Pancreas (tissue), 10 donors: ENCODE measurements around the gene ARL4A. TPM values are rescaled to one million over a fixed set of nuclear protein-coding genes. Genes with fewer than 3 reads are reported as not detected.

Experiments used
- ATAC-seq, 4 donors: fragments of 200-7000 bp; cut with Tn5 transposase; one replicate each; pipeline versions ENCODE4 v1.8.0 to v1.9.1; 2020; ENCODE audit warnings: mild to moderate bottlenecking in 4 of 4, moderate library complexity in 4 of 4
- DNase-seq, 6 donors: peaks; one replicate each; pipeline ENCODE4 v3.0.0-alpha.2; 2020
- FAIRE-seq: peaks from 2 replicates; lab custom pipeline; 2012; peaks lifted over from hg19 to GRCh38; lab: Jason Lieb, UNC
- H3K27ac ChIP-seq, 4 donors: fragments of 200-600 bp; sonication (generic); 1 replicate in 3 of 4; 2 replicates in 1 of 4; pipeline versions ENCODE4 v1.5.0 to v1.8.0; 2020
- H3K27me3 ChIP-seq, 4 donors: fragments of 200-600 bp; one replicate each; pipeline ENCODE4 v1.8.0; 2021
- H3K36me3 ChIP-seq, 3 donors: fragments of 200-600 bp; sonication (generic) in 1 of 3; one replicate each; pipeline versions ENCODE4 v1.5.0 to v1.8.0; 2020 to 2021
- H3K4me1 ChIP-seq, 3 donors: fragments of 200-600 bp; one replicate each; pipeline ENCODE4 v1.8.0; 2021
- H3K4me3 ChIP-seq, 4 donors: fragments of 200-600 bp; sonication (generic) in 2 of 4; one replicate each; pipeline versions ENCODE4 v1.5.0 to v1.8.0; 2020 to 2021
- H3K9me3 ChIP-seq, 4 donors: fragments of 200-600 bp; one replicate each; pipeline ENCODE4 v1.8.0; 2021
- WGBS, 2 donors: extraction: QIAGEN DNeasy Blood & Tissue Kit; methylation state at CpG; one replicate each; pipeline ENCODE4 v1.1.7; 2013; 5-methylcytosine and 5-hydroxymethylcytosine counted together
- intact Hi-C, 3 donors: fragments of 100-400 bp; cut with DNase I; formaldehyde crosslinking; loops; one replicate each; pipeline versions ENCODE4 v1.11.1 to v1.14.2; 2022
- polyA plus RNA-seq, 2 donors: library from polyadenylated mRNA; stranded (reverse); fragments of 200-250 nt; gene quantifications; one replicate each; pipeline ENCODE4 v1.2.3, GENCODE V29; 2013
- total RNA-seq, 6 donors: library from RNA; stranded (reverse); fragmentation: NEBNext Ultra II Directional in 4 of 6; extraction: Animal tissue kit (Norgen Biotek cat#: 25700) in 4 of 6; gene quantifications; one replicate each; pipeline versions ENCODE4 v1.2.1 to v1.2.4, GENCODE V29; 2021 to 2023
- TF ChIP-seq, protein P1 (sequence below), 4 donors: fragments of 200-600 bp; sonication (generic) in 3 of 4; IDR thresholded peaks; one replicate each; pipeline versions ENCODE4 v1.5.0 to v1.8.0; 2021; ENCODE audit warnings: antibody characterized with exemption in 4 of 4
- donor health status: healthy with polysubstance abuse.
- donor health status: DM: no; HTN: no; CAD: no; lungs with moderate emphysema.
- donor health status: DM: no; HTN: no; CAD: no.
- donor health status: control.
- donor health status: control.
- donor health status: Bipolar disorder and iron deficiency.
- donor health status: DM: yes; HTN: yes; CAD: no.
- donor health status: DM: no; HTN: no; CAD: no.
- donor health status: DM: no; HTN: no; CAD: no.
- donor health status: DM: yes; HTN: yes; CAD: no.

The ARL4A gene
- total and polyA plus RNA-seq, 8 donors, result 1.9 to 8.6 (median 4.2) TPM

DNA sequence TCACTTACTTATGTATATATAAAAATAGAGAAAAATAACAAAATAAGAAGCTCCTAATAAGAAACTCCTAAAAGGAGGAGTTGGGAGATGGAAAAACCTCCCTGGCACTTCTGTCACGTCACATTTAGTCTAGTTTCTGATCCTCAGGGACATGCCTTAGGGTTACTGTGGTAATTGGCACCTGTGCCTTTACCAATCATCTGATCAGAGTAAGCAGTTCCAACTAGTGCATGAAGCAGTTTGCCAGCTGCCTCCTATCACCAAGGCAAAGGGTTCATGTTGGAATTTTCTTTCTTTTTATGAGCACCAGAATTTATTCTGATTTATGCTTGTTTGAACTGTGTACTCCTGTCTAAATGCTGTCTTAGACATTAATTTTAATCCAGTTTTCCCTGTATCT, 49.9 kb downstream of the ARL4A start:
- H3K4me1 ChIP-seq, result peaks cover 0 to 6% (median 0%) of the 10 kb centered on the region in 3 donors
- DNase-seq (no peak), ATAC-seq (peak in 3 of 4 donors; percentile 20 to 57 (median 35)), FAIRE-seq (no peak)
- H3K9me3 ChIP-seq, result no peaks in the 10 kb centered on the region
- TF ChIP-seq, protein P1, sequence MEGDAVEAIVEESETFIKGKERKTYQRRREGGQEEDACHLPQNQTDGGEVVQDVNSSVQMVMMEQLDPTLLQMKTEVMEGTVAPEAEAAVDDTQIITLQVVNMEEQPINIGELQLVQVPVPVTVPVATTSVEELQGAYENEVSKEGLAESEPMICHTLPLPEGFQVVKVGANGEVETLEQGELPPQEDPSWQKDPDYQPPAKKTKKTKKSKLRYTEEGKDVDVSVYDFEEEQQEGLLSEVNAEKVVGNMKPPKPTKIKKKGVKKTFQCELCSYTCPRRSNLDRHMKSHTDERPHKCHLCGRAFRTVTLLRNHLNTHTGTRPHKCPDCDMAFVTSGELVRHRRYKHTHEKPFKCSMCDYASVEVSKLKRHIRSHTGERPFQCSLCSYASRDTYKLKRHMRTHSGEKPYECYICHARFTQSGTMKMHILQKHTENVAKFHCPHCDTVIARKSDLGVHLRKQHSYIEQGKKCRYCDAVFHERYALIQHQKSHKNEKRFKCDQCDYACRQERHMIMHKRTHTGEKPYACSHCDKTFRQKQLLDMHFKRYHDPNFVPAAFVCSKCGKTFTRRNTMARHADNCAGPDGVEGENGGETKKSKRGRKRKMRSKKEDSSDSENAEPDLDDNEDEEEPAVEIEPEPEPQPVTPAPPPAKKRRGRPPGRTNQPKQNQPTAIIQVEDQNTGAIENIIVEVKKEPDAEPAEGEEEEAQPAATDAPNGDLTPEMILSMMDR (IDR thresholded peaks at IDR 0.05), result no peak
- no peaks in the 10 kb centered on the region for H3K27me3 ChIP-seq
- no peaks in the 10 kb centered on the region for H3K36me3 ChIP-seq
- no peak overlapping the region for H3K4me3 ChIP-seq
- 18 to 27% methylated on average over 1 of the region's 1 CpG for WGBS, 2 donors
- intact Hi-C loops, result no loop called here
- H3K27ac ChIP-seq, result no peak overlapping the region

DNA sequence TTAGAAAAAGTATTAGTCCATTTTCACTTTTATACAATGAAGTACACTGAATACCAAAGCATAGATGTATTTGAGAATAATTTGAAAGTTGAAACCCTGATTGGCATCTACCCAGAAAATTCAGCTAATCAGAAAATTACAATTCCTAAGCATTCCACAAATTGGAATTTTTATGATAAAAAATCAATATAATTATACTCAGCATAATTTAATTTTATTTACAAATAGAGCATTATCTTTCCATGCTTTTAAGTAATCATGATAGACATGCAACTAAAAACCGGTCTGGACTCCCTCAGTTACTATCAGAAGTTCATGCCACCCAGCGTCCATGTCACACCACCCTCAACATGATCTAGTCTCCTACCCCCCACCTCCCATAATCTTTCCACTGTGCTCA, 50.4 kb downstream of the ARL4A start:
- TF ChIP-seq, protein P1 (IDR thresholded peaks at IDR 0.05), result no peak
- FAIRE-seq (no peak), ATAC-seq (no peak), DNase-seq (no peak)
- Histone ChIP-seq H3K27ac (no peak overlapping the region), H3K4me3 (no peak overlapping the region), H3K9me3 (no peaks in the 10 kb centered on the region), H3K36me3 (no peaks in the 10 kb centered on the region), H3K4me1 (peaks cover 0 to 6% (median 0%) of the 10 kb centered on the region in 3 donors), H3K27me3 (no peaks in the 10 kb centered on the region)
- intact Hi-C loops, result no loop called here
- 86 to 88% methylated on average over 2 of the region's 2 CpGs for WGBS, 2 donors

DNA sequence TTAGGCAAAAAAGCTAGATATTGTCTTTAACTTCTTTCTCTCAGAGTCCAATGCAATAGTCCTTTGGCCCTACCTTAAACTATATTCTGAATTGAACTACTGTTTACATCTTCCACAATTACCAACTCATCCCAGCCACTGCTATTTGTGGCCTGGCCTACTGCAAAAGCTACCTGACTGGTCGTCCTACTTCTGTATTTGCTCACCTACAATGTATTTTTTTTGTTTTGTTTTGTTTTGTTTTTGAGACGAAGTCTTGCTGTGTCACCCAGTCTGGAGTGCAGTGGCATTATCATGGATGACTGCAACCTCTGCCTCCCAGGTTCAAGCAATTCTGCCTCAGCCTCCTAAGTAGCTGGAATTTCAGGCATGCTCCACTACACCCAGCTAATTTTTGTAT, 51.2 kb downstream of the ARL4A start:
- no peaks in the 10 kb centered on the region for H3K36me3 ChIP-seq
- no peak overlapping the region for H3K4me3 ChIP-seq
- DNase-seq (no peak), ATAC-seq (no peak), FAIRE-seq (no peak)
- no peak overlapping the region for H3K27ac ChIP-seq
- WGBS, 2 donors, result 51 to 52% methylated on average over 2 of the region's 2 CpGs
- intact Hi-C loops, result no loop called here
- H3K9me3 ChIP-seq, result no peaks in the 10 kb centered on the region
- H3K27me3 ChIP-seq, result no peaks in the 10 kb centered on the region
- peaks cover 0 to 6% (median 0%) of the 10 kb centered on the region in 3 donors for H3K4me1 ChIP-seq
- TF ChIP-seq, protein P1 (IDR thresholded peaks at IDR 0.05), result no peak

Other genes with a start within 250 kb of the ARL4A start
- 1 to 10 TPM in 3 of 6 donors, under 1 TPM in 3; 0.39 to 6.1 (median 1.1) TPM for gene SCIN, start 116.9 kb upstream of the ARL4A start, total RNA-seq
- gene SCIN, start 116.9 kb upstream of the ARL4A start, polyA plus RNA-seq, result 1 to 10 TPM in 1 of 2 donors, under 1 TPM in 1; 0.61 to 3.3 TPM